ENCODE data around the gene PIGS. TPM values are rescaled to one million over a fixed set of nuclear protein-coding genes. Genes with fewer than 3 reads are reported as not detected.

The PIGS gene
- total and polyA plus RNA-seq, 2 of the 13 experiments (the other 11 are each of a cell fraction or from before 2014, with no cell fraction given): 31.7 to 42.6 TPM

- no peak for TF ChIP-seq DZIP1 (CRISPR knock-in tag; IDR thresholded peaks at IDR 0.05)
Observed at GRCh38 chr17:28575126-28575795, 3.9 kb upstream of the PIGS start (continued).

- Histone ChIP-seq H2AFZ (ENCODE audit: low read length) (no peak overlapping the region), H3K4me1 (ENCODE audit: insufficient read depth, low read length) (peaks cover 60% of the 10 kb centered on the region), H3K9ac (ENCODE audit: insufficient read depth, low read depth, low read length) (no peak overlapping the region), H4K20me1 (ENCODE audit: insufficient read depth, low read length) (no peaks in the 10 kb centered on the region), H3K9me3 (ENCODE audit: low read length) (no peaks in the 10 kb centered on the region), H3K79me2 (ENCODE audit: insufficient read depth, low read length) (peaks cover 15% of the 10 kb centered on the region), H3K27me3 (ENCODE audit: control insufficient read depth in 1 of 2, insufficient read depth in 2 of 2, low read length in 2 of 2) (no peaks in the 10 kb centered on the region), H3K27ac (ENCODE audit: extremely low read length, insufficient read depth, low read length) (no peak overlapping the region), H3K4me3 (replicated peaks in 1 of 3; ENCODE audit: insufficient read depth in 1 of 3, low read depth in 2 of 3, low read length in 3 of 3) (no peak overlapping the region), H3K4me2 (ENCODE audit: low read depth, low read length) (no peak overlapping the region), H3K36me3 (replicated peaks in 1 of 2; ENCODE audit: control insufficient read depth in 1 of 2, insufficient read depth in 2 of 2, low read length in 2 of 2) (peaks cover 11 to 21% of the 10 kb centered on the region in 2 experiments)
- BruUV-seq (replicated peaks): no TSS peak
- in situ Hi-C loops (cut with HindIII; ENCODE audit: extremely low pct_ligation_motif_present, low pct_unique_long_range_greater_than_20kb): loop anchor here (5.0 kb wide), 1 partner anchor 48 kb away; no protein-coding TSS in a partner anchor
- ATAC-seq: no peak
- ChIA-PET CTCF (ENCODE audit: low intra/inter-chr PET ratio, low total read pairs) (no interaction called here), POLR2A (no interaction called here)
- intact Hi-C loops (cut with micrococcal nuclease; ENCODE audit: unreplicated experiment): no loop called here
- WGBS (ENCODE audit: low lambda C conversion rate): 86% methylated on average over 6 of the region's 7 CpGs
- no peak for FAIRE-seq
- TF ChIP-seq BORCS8-MEF2B (CRISPR knock-in tag; IDR thresholded peaks at IDR 0.05) (no peak), ZC3H4 (CRISPR knock-in tag; IDR thresholded peaks at IDR 0.05; ENCODE audit: borderline replicate concordance) (no peak), AGO1 (IDR thresholded peaks at IDR 0.05; ENCODE audit: low read depth, low read length, poor library complexity, severe bottlenecking) (no peak), CAMTA2 (CRISPR knock-in tag; IDR thresholded peaks at IDR 0.05; ENCODE audit: borderline replicate concordance) (no peak), LCORL (IDR thresholded peaks at IDR 0.05) (no peak), LCORL (CRISPR knock-in tag; IDR thresholded peaks at IDR 0.05) (no peak), STAT5B (CRISPR knock-in tag; IDR thresholded peaks at IDR 0.05) (no peak), ZNF446 (CRISPR knock-in tag; IDR thresholded peaks at IDR 0.05) (no peak), ZNF564 (CRISPR knock-in tag; IDR thresholded peaks at IDR 0.05) (no peak), SP1 (IDR thresholded peaks at IDR 0.05) (no peak), SP1 (CRISPR knock-in tag; IDR thresholded peaks at IDR 0.05) (no peak), ZNF382 (CRISPR knock-in tag; IDR thresholded peaks at IDR 0.05; ENCODE audit: borderline replicate concordance) (no peak), ELF3 (CRISPR knock-in tag; IDR thresholded peaks at IDR 0.05) (no peak)
- DNase-seq (ENCODE audit: low spot score): no peak
Observed at GRCh38 chr17:28574526-28574925, 3.2 kb upstream of the PIGS start.
